Retinal pigment epithelial cell (primary cell): ENCODE measurements around the gene SYT1.

Experiments
- DNase-seq: peaks from one replicate; pipeline ENCODE4 v3.0.0-alpha.2; 2010; ENCODE audit warnings: low read depth
- H3K4me3 ChIP-seq: 2 replicates; pipeline ENCODE4 v1.5.1; 2011; ENCODE audit warnings: mild to moderate bottlenecking, low read length, control low read depth, moderate library complexity
- TF ChIP-seq, protein P1 (sequence below): conservative IDR thresholded peaks from 2 replicates; pipeline ENCODE4 v1.5.1; 2011; ENCODE audit warnings: low read depth, low read length, control low read depth, inconsistent platforms

Gene SYT1

DNA sequence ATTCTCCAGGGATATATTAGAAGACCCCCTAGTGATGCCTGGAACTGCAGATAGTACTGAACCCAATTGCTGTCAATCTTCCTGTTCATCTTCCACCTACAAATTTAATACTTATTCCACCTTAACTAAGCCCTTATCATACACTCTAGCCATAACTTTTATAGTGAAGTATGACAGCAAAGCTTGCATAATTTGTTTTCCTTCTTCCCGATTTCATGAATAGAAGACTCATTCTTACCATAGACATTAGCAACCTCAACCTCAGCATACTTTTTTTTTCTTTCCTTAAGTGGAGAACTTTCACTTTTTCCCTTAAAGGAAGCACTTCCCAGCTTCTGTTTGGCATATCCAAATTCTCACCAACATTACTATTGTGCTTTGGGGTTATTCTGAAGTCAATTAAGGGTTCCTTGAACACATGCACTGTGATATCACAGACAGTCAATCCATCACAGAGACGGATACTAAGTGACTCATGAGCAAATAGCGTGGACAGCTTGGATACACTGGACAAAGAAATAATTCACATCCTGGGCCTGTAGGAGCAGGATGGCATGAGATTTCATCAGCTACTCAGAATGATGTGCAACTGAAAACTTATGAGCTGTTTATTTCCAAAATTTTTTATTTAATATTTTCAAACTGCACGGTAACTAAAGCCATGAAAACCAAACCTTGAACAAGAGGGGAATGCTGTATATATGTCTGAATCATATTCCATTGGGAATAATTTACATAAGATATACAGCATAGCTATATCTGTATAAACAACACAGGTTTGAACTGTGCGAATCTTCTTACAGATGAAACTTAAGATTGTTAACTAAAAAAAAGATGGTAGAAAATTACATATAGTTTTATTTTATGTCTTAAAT lies 63.9 kb downstream of the SYT1 start:
- no peak overlapping the region for H3K4me3 ChIP-seq
- TF ChIP-seq, protein P1, sequence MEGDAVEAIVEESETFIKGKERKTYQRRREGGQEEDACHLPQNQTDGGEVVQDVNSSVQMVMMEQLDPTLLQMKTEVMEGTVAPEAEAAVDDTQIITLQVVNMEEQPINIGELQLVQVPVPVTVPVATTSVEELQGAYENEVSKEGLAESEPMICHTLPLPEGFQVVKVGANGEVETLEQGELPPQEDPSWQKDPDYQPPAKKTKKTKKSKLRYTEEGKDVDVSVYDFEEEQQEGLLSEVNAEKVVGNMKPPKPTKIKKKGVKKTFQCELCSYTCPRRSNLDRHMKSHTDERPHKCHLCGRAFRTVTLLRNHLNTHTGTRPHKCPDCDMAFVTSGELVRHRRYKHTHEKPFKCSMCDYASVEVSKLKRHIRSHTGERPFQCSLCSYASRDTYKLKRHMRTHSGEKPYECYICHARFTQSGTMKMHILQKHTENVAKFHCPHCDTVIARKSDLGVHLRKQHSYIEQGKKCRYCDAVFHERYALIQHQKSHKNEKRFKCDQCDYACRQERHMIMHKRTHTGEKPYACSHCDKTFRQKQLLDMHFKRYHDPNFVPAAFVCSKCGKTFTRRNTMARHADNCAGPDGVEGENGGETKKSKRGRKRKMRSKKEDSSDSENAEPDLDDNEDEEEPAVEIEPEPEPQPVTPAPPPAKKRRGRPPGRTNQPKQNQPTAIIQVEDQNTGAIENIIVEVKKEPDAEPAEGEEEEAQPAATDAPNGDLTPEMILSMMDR, result no peak
- DNase-seq, result no peak

DNA sequence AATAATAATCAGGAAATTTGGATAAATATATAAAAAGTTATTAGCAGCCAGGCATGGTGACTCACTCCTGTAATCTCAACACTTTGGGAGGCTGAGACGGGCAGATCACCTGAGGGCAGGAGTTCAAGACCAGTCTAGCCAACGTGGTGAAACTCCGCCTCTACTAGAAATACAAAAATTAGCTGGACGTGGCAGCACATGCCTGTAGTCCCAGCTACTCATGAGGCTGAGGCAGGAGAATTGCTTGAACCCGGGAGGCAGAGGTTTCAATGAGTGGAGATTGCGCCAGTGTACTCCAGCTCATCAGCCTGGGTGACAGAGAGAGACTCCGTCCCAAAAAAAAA lies 64.5 kb downstream of the SYT1 start:
- no peak for DNase-seq
- H3K4me3 ChIP-seq, result no peak overlapping the region
- TF ChIP-seq, protein P1, result no peak

DNA sequence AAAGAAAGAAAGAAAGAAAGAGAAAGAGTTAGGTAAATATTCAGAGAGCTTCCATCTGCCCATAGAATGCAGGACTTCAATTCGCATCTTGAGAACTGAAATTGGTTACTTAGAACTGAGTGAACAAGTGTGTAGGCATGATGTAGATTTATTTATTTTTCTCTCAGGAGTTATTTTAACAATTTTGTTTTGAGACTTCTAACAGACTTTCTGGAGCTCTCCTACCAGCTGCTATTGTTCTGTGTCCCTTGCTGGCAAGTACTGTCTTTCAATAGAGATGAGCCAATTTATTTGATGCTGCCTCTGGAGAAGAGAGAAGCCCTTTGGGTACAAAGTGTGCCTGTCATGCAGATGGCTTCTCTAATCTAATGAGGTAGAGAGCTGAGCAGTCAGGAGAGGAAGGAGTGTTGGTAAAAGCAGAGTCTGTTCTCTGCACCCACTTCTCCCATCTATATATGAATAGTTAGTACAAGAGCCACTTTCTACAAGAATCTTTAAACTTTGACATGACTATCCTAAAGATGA lies 67.0 kb downstream of the SYT1 start:
- TF ChIP-seq, protein P1, result no peak
- DNase-seq, result no peak
- H3K4me3 ChIP-seq, result no peak overlapping the region

DNA sequence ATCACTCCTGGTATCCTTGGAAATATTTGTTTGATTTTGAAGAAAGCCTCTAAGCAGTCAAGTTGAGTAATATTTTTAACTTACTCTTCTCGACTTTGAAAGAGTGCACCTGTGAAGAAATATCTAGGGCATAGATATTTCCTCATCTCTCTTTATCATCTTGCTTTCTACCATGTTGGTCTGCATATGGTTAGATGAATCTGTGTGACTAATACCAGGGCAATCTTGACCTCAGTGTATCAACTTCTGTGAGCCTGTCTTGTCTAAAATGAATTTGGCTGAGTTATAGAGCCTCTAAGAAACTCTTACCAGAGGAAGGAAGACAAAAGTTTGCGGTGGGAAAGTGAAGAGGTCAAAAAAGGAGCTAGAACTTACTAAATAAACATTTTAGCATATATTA lies 68.4 kb downstream of the SYT1 start:
- no peak for DNase-seq
- no peak overlapping the region for H3K4me3 ChIP-seq
- TF ChIP-seq, protein P1, result no peak

DNA sequence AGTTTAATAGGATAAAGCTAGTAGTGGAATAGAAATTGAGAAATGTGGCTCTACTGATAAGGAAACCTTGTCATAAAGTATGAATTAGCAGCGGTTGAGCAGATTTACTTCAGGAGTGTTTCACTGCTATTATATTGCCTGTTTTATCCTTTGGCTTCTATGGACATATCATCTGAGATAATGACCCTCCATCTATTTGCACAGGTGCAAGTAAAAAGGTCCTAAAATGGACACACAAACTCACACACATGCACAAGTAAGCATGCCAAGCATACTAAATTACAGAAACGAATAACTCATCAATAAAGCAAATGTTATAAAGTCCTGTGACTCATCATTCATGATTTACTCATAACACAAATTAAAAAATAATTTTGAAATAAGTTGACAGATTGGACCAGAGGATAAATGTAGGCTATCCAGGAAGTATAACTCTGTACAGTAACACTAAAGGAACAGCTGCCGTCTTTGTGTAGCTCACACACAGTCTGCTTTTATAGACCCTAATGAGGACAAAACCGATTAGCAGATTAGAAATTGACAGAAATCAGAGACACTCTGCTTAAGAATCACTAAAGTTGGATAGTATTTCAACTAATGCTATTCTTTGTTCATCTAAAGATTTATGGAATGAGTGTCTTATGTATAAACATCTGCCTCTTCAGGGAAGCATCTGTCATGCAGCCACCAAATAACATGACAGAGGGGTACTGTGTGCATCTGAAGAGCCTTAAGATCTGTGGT lies 73.9 kb downstream of the SYT1 start:
- TF ChIP-seq, protein P1, result no peak
- peak; percentile 4 for DNase-seq
- no peak overlapping the region for H3K4me3 ChIP-seq

DNA sequence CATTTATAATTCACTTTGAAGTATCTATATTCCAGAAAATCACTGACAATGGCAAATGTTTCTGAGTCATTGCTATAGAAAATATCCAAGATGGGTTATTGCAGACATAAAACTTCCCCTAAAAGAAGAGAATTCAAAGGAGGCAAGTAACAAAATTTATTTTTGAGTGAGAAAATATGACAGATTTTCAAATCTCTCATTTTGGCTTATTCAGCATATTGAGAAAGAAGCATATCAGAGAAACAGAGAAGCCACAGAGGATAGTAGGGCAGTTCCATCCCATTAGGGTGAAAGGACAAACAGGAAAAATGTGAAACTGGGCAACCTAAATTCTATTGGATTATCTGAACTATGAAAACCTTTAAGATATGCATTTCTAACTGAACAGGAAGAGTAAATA lies 85.0 kb downstream of the SYT1 start:
- TF ChIP-seq, protein P1, result no peak
- no peak for DNase-seq
- H3K4me3 ChIP-seq, result no peak overlapping the region
